B cell (primary cell): ENCODE measurements around the gene APOA5. TPM values are rescaled to one million over a fixed set of nuclear protein-coding genes. Genes with fewer than 3 reads are reported as not detected.

Source experiments
- ATAC-seq: fragments of 200-7000 bp; cut with Tn5 transposase; one replicate; pipeline ENCODE4 v1.10.0; 2021; ENCODE audit warnings: low read depth, mild to moderate bottlenecking, moderate number of reproducible peaks, moderate library complexity
- CTCF ChIA-PET: fragments of 350-600 bp; sonication (Branson Sonifier 250); formaldehyde crosslinking; loops from one replicate; lab custom pipeline; 2021; ENCODE audit warnings: antibody characterized with exemption, inconsistent platforms; lab: Charles Lee
- POLR2A ChIA-PET: fragments of 350-600 bp; sonication (Branson Sonifier 250); formaldehyde crosslinking; loops from one replicate; lab custom pipeline; 2021; ENCODE audit warnings: antibody characterized with exemption; lab: Charles Lee
- DNase-seq: peaks from one replicate; pipeline ENCODE4 v3.0.0; 2013
- H2AFZ ChIP-seq: 2 replicates; pipeline ENCODE4 v1.6.1; 2012; ENCODE audit warnings: mild to moderate bottlenecking, low read depth, low read length; ENCODE audit not compliant: insufficient read depth, poor library complexity, severe bottlenecking
- H3K27ac ChIP-seq, 2 donors: 1 replicate in 1 of 2; 2 replicates in 1 of 2; pipeline ENCODE4 v1.5.1; 2012 to 2013; ENCODE audit warnings: low read length in 2 of 2, mild to moderate bottlenecking in 2 of 2, moderate library complexity in 1 of 2
- H3K27me3 ChIP-seq, 4 experiments: fragments of 200-600 bp in 1 of 4; sonication (generic) in 1 of 4; replicated peaks in 1 of 4; 1 replicate in 2 of 4; 2 replicates in 2 of 4; pipeline versions ENCODE4 v1.6.1 to v1.7.0; 2013 to 2016; ENCODE audit warnings: low read length in 3 of 4, mild to moderate bottlenecking in 2 of 4, mixed read lengths in 1 of 4, moderate library complexity in 1 of 4; ENCODE audit not compliant: insufficient read depth in 4 of 4, control insufficient read depth in 3 of 4; ENCODE audit errors: control extremely low read depth in 1 of 4
- H3K36me3 ChIP-seq, 2 experiments: replicated peaks in 1 of 2; 1 replicate in 1 of 2; 2 replicates in 1 of 2; pipeline versions ENCODE4 v1.6.1 to v1.7.1; 2013; ENCODE audit warnings: low read length in 1 of 2; ENCODE audit not compliant: insufficient read depth in 2 of 2, control insufficient read depth in 1 of 2; ENCODE audit errors: control extremely low read depth in 1 of 2, extremely low read depth in 1 of 2
- H3K4me1 ChIP-seq, 2 donors: fragments of 200-600 bp in 1 of 2; sonication (generic) in 1 of 2; 1 replicate in 1 of 2; 2 replicates in 1 of 2; pipeline versions ENCODE4 v1.5.1 to v1.6.1; 2013 to 2017; ENCODE audit warnings: low read length in 2 of 2; ENCODE audit not compliant: control insufficient read depth in 2 of 2, insufficient read depth in 2 of 2
- H3K4me2 ChIP-seq: replicated peaks from 2 replicates; pipeline ENCODE3; 2012; ENCODE audit warnings: mild to moderate bottlenecking, low read depth, low read length; ENCODE audit not compliant: poor library complexity, severe bottlenecking
- H3K4me3 ChIP-seq, 5 experiments: fragments of 200-600 bp in 1 of 5; sonication (generic) in 1 of 5; 1 replicate in 3 of 5; 2 replicates in 2 of 5; pipeline versions ENCODE4 v1.5.1 to v1.7.0; 2011 to 2016; ENCODE audit warnings: low read length in 4 of 5, mild to moderate bottlenecking in 4 of 5, low read depth in 2 of 5, control low read depth in 1 of 5, moderate library complexity in 1 of 5; ENCODE audit not compliant: insufficient read depth in 1 of 5; ENCODE audit errors: control extremely low read depth in 1 of 5, extremely low read depth in 1 of 5
- H3K79me2 ChIP-seq: fragments of 200-600 bp; sonication (generic); one replicate; pipeline ENCODE4 v1.6.0; 2016; ENCODE audit warnings: low read length; ENCODE audit not compliant: control insufficient read depth, insufficient read depth
- H3K9ac ChIP-seq: fragments of 200-600 bp; sonication (generic); 2 replicates; pipeline ENCODE4 v1.6.1; 2017; ENCODE audit warnings: mild to moderate bottlenecking, low read length, moderate library complexity
- H3K9me3 ChIP-seq, 3 donors: one replicate each; pipeline versions ENCODE4 v1.6.1 to v1.7.1; 2013; ENCODE audit warnings: low read length in 2 of 3; ENCODE audit not compliant: control insufficient read depth in 2 of 3, insufficient read depth in 1 of 3; ENCODE audit errors: control extremely low read depth in 1 of 3
- H4K20me1 ChIP-seq: 2 replicates; pipeline ENCODE4 v1.6.0; 2012; ENCODE audit warnings: mild to moderate bottlenecking, low read length; ENCODE audit not compliant: insufficient read depth, control insufficient read depth, poor library complexity, severe bottlenecking
- H3K27ac Mint-ChIP-seq: one replicate; pipeline ENCODE4 v1.8.0; 2021; ENCODE audit warnings: mixed read lengths
- H3K27me3 Mint-ChIP-seq: one replicate; pipeline ENCODE4 v1.8.0; 2021; ENCODE audit warnings: mixed read lengths
- H3K4me1 Mint-ChIP-seq: one replicate; pipeline ENCODE4 v1.8.0; 2021; ENCODE audit warnings: mixed read lengths
- H3K4me3 Mint-ChIP-seq: one replicate; pipeline ENCODE4 v1.8.0; 2021; ENCODE audit warnings: mixed read lengths
- H3K9me3 Mint-ChIP-seq: one replicate; pipeline ENCODE4 v1.8.0; 2022; ENCODE audit warnings: mixed read lengths; ENCODE audit not compliant: insufficient read depth
- CTCF ChIP-seq: fragments of 200-600 bp; IDR thresholded peaks from one replicate; pipeline ENCODE4 v1.8.0; 2022; ENCODE audit warnings: antibody characterized with exemption, mild to moderate bottlenecking
- EZH2 ChIP-seq: IDR thresholded peaks from 2 replicates; pipeline ENCODE4 v1.6.1; 2012; ENCODE audit warnings: borderline replicate concordance, low read depth, mild to moderate bottlenecking, moderate library complexity, low read length; ENCODE audit not compliant: insufficient read depth, poor library complexity, severe bottlenecking
- WGBS: methylation state at CpG from one replicate; pipeline ENCODE4 v1.1.5; 2013; ENCODE audit warnings: missing lambda C conversion rate; ENCODE audit not compliant: insufficient coverage; 5-methylcytosine and 5-hydroxymethylcytosine counted together
- intact Hi-C: fragments of 100-400 bp; cut with micrococcal nuclease; formaldehyde crosslinking; loops from one replicate; pipeline ENCODE4 v1.10.0; 2022
- polyA plus RNA-seq: library from polyadenylated mRNA; depleted of rRNA; stranded (reverse); fragments of >200 nt; gene quantifications from 2 replicates; pipeline ENCODE4 v1.2.3, GENCODE V29; 2012
- total RNA-seq, 2 donors: library from RNA; stranded (reverse); fragments of 120-200 nt in 1 of 2; gene quantifications; 1 replicate in 1 of 2; 2 replicates in 1 of 2; pipeline versions ENCODE4 v1.2.3 to v1.2.4, GENCODE V29; 2013 to 2022

Gene APOA5
- total and polyA plus RNA-seq, 2 donors (not counting 1 experiment from before 2014, with no cell fraction given), result not detected

DNA sequence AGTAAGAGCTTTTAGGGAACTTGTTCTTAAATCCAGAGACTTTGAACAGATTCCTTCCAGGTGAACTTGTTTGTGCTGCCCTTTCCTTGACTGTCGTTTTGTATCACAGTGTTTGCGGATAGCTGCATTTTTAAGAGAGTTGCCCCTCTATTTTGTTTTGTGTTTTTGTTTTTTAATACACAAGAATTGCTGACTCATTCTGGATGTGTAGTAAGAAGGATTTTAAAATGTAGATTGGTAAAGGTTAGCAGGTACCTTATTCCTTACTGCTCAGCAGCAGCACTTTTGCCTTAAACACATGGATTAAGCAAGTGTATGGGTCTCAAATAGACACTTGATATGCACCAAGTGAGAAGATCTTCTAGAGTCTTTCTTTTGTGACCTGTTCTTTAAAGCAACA is 8.9 kb upstream of the APOA5 start:
- H3K27ac ChIP-seq, result no peak overlapping the region
- no peaks in the 10 kb centered on the region for H3K79me2 ChIP-seq
- no peaks in the 10 kb centered on the region for H3K9me3 ChIP-seq
- no CpG with 5 or more reads among the region's 2 CpGs for WGBS
- no peak overlapping the region for H2AFZ ChIP-seq
- DNase-seq (no peak), ATAC-seq (no peak)
- H3K27me3 Mint-ChIP-seq, result peaks cover 39% of the 10 kb centered on the region
- intact Hi-C loops, result no loop called here
- no peak overlapping the region for H3K27ac Mint-ChIP-seq
- H3K4me1 ChIP-seq, result no peaks in the 10 kb centered on the region
- ChIA-PET POLR2A (no interaction called here), CTCF (interaction anchor here (0.7 to 1.4 kb wide), 2 partner anchors 10 to 23 kb away, joined by 5 to 6 read pairs; partner anchors contain the start of gene APOA4)
- TF ChIP-seq CTCF (no peak), EZH2 (no peak)
- H3K9ac ChIP-seq, result no peak overlapping the region
- peaks cover 0 to 8% (median 0%) of the 10 kb centered on the region in 4 experiments for H3K27me3 ChIP-seq
- no peaks in the 10 kb centered on the region for H3K9me3 Mint-ChIP-seq
- no peaks in the 10 kb centered on the region for H4K20me1 ChIP-seq
- no peak overlapping the region for H3K4me2 ChIP-seq
- H3K4me3 ChIP-seq, result no peak overlapping the region
- H3K36me3 ChIP-seq, result no peaks in the 10 kb centered on the region
- no peaks in the 10 kb centered on the region for H3K4me1 Mint-ChIP-seq
- no peak overlapping the region for H3K4me3 Mint-ChIP-seq

DNA sequence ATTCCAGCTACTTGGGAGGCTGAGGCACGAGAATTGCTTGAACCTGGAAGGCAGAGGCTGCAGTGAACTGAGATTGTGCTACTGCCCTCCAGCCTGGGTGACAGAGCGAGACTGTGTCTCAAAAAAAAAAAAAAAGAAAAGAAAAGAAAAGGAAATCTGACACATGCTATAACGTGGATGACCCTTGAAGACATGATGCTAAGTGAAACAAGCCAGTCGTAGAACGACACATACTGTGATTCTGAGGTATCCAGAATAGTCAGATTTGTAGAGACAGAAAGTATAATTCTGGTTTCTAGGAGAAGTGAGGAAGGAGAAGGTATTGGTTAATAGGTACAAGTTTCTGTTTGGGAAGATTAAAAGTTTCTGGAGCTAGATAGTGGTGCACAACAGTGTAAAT is 6.7 kb upstream of the APOA5 start:
- no peak overlapping the region for H3K9ac ChIP-seq
- CTCF ChIA-PET, result no interaction called here
- Mint-ChIP-seq H3K4me1 (no peaks in the 10 kb centered on the region), H3K4me3 (no peak overlapping the region), H3K27me3 (peaks cover 33% of the 10 kb centered on the region), H3K9me3 (no peaks in the 10 kb centered on the region), H3K27ac (no peak overlapping the region)
- DNase-seq (no peak), ATAC-seq (no peak)
- H2AFZ ChIP-seq, result no peak overlapping the region
- TF ChIP-seq EZH2 (no peak), CTCF (no peak)
- no peaks in the 10 kb centered on the region for H3K36me3 ChIP-seq
- H4K20me1 ChIP-seq, result no peaks in the 10 kb centered on the region
- no peaks in the 10 kb centered on the region for H3K4me1 ChIP-seq
- H3K79me2 ChIP-seq, result no peaks in the 10 kb centered on the region
- no peak overlapping the region for H3K27ac ChIP-seq
- WGBS, result 70% methylated on average over 5 of the region's 5 CpGs
- H3K4me3 ChIP-seq, result no peak overlapping the region
- POLR2A ChIA-PET, result no interaction called here
- no peak overlapping the region for H3K4me2 ChIP-seq
- H3K9me3 ChIP-seq, result no peaks in the 10 kb centered on the region
- peaks cover 0 to 8% (median 0%) of the 10 kb centered on the region in 4 experiments for H3K27me3 ChIP-seq
- intact Hi-C loops, result loop anchor here (10.0 kb wide), 1 partner anchor 76 kb away; no protein-coding TSS in a partner anchor
